ENCODE results near the gene PSORS1C1.
"Not testable (repeated sequence)": the region's sequence is repeated elsewhere in the genome, so short reads cannot be mapped to it uniquely, and the experiment has no call there.

The PSORS1C1 gene

GRCh38 chr6:31158140-31158862, 43.7 kb downstream of the PSORS1C1 start, which contains the start of gene TCF19:
Gene TCF19, plus strand, starts transcription at chr6:31158589. Its CDS starts 881 bp downstream, at chr6:31159470.
- peak; percentile 97 to 99 for DNase-seq (ENCODE audit: low read depth in 1 of 2, low spot score in 1 of 2)

GRCh38 chr6:31158863-31159855, 44.6 kb downstream of the PSORS1C1 start:
- DNase-seq (ENCODE audit: low read depth in 1 of 2, low spot score in 1 of 2), result peak in 1 of 2 donors; percentile 6

GRCh38 chr6:31161216-31162126, 46.9 kb downstream of the PSORS1C1 start:
- no peak for DNase-seq (ENCODE audit: low read depth in 1 of 2, low spot score in 1 of 2)

- DNase-seq (ENCODE audit: low read depth in 1 of 2, low spot score in 1 of 2), result no peak
These were observed 48.0 kb downstream of the PSORS1C1 start for GRCh38 chr6:31162463-31163165.

- DNase-seq (ENCODE audit: low read depth in 1 of 2, low spot score in 1 of 2), result no peak
These were observed 49.3 kb downstream of the PSORS1C1 start for GRCh38 chr6:31163922-31164321.

- DNase-seq (ENCODE audit: low read depth in 1 of 2, low spot score in 1 of 2), result not testable (repeated sequence)
These were observed 50.0 kb downstream of the PSORS1C1 start for GRCh38 chr6:31164475-31165063.

- DNase-seq (ENCODE audit: low read depth in 1 of 2, low spot score in 1 of 2), result not testable (repeated sequence)
These were observed 50.6 kb downstream of the PSORS1C1 start for GRCh38 chr6:31165064-31165832.

GRCh38 chr6:31165986-31166385, 51.4 kb downstream of the PSORS1C1 start:
- no peak for DNase-seq (ENCODE audit: low read depth in 1 of 2, low spot score in 1 of 2)

- DNase-seq (ENCODE audit: low read depth in 1 of 2, low spot score in 1 of 2), result no peak
These were observed 54.0 kb downstream of the PSORS1C1 start for GRCh38 chr6:31168606-31169005.

- no peak for DNase-seq (ENCODE audit: low read depth in 1 of 2, low spot score in 1 of 2)
These were observed 54.7 kb downstream of the PSORS1C1 start for GRCh38 chr6:31169123-31169857.

GRCh38 chr6:31169858-31170599, 55.4 kb downstream of the PSORS1C1 start:
- DNase-seq (ENCODE audit: low read depth in 1 of 2, low spot score in 1 of 2), result not testable (repeated sequence)

- no peak for DNase-seq (ENCODE audit: low read depth in 1 of 2, low spot score in 1 of 2)
These were observed 55.9 kb downstream of the PSORS1C1 start, which contains the start of gene POU5F1 for GRCh38 chr6:31170600-31170881. Gene POU5F1, minus strand, starts transcription at chr6:31170682. Its CDS starts 62 bp downstream, at chr6:31170620.

- no peak for DNase-seq (ENCODE audit: low read depth in 1 of 2, low spot score in 1 of 2)
These were observed 56.5 kb downstream of the PSORS1C1 start for GRCh38 chr6:31170987-31171671.

GRCh38 chr6:31171931-31172905, 57.6 kb downstream of the PSORS1C1 start:
- no peak for DNase-seq (ENCODE audit: low read depth in 1 of 2, low spot score in 1 of 2)

GRCh38 chr6:31172973-31173384, 58.4 kb downstream of the PSORS1C1 start:
- DNase-seq (ENCODE audit: low read depth in 1 of 2, low spot score in 1 of 2), result no peak

GRCh38 chr6:31173406-31173805, 58.8 kb downstream of the PSORS1C1 start:
- DNase-seq (ENCODE audit: low read depth in 1 of 2, low spot score in 1 of 2), result no peak
